Ishikawa (cell line): Measurements from ENCODE around the gene DCHS1.

ENCODE experiments used
- CEBPB ChIP-seq: IDR thresholded peaks from 2 replicates; pipeline ENCODE4 v1.6.1; 2012
- CREB1 ChIP-seq: IDR thresholded peaks from 2 replicates; pipeline ENCODE4 v1.6.1; 2012; ENCODE audit warnings: low read depth
- EGR1 ChIP-seq: IDR thresholded peaks from 2 replicates; pipeline ENCODE4 v1.6.1; 2012
- EP300 ChIP-seq: IDR thresholded peaks from 2 replicates; pipeline ENCODE4 v1.6.1; 2012; ENCODE audit warnings: borderline replicate concordance
- FOXM1 ChIP-seq: IDR thresholded peaks from 2 replicates; pipeline ENCODE4 v1.6.1; 2012; ENCODE audit warnings: low read depth, borderline replicate concordance
- MAX ChIP-seq: IDR thresholded peaks from 2 replicates; pipeline ENCODE4 v1.6.1; 2012
- NFIC ChIP-seq: IDR thresholded peaks from 2 replicates; pipeline ENCODE4 v1.6.1; 2012
- RAD21 ChIP-seq: IDR thresholded peaks from 2 replicates; pipeline ENCODE4 v1.6.1; 2012; ENCODE audit warnings: low read depth
- REST ChIP-seq: IDR thresholded peaks from 2 replicates; pipeline ENCODE4 v1.6.1; 2012; ENCODE audit warnings: low read depth, mild to moderate bottlenecking
- TAF1 ChIP-seq: IDR thresholded peaks from 2 replicates; pipeline ENCODE4 v1.6.1; 2012; ENCODE audit warnings: low read depth, mild to moderate bottlenecking
- TCF12 ChIP-seq: IDR thresholded peaks from 2 replicates; pipeline ENCODE4 v1.6.1; 2012; ENCODE audit warnings: low read depth
- TEAD4 ChIP-seq: IDR thresholded peaks from 2 replicates; pipeline ENCODE4 v1.6.1; 2012
- USF1 ChIP-seq: IDR thresholded peaks from 2 replicates; pipeline ENCODE4 v1.6.1; 2012
- YY1 ChIP-seq: IDR thresholded peaks from 2 replicates; pipeline ENCODE4 v1.6.1; 2012; ENCODE audit warnings: low read depth
- ZBTB7A ChIP-seq: IDR thresholded peaks from 2 replicates; pipeline ENCODE4 v1.6.1; 2012; ENCODE audit warnings: low read depth

Gene DCHS1

GRCh38 chr11:6652182-6652581, 3.4 kb downstream of the DCHS1 start:
- TF ChIP-seq TEAD4 (no peak), REST (no peak), USF1 (no peak)

GRCh38 chr11:6650980-6651379, 4.6 kb downstream of the DCHS1 start:
- TF ChIP-seq ZBTB7A, result no peak

GRCh38 chr11:6650104-6650503, 5.5 kb downstream of the DCHS1 start:
- TF ChIP-seq EGR1 (no peak), USF1 (no peak), TEAD4 (no peak), MAX (no peak), ZBTB7A (no peak), CREB1 (no peak), CEBPB (no peak), EP300 (no peak), TCF12 (no peak), FOXM1 (no peak), YY1 (no peak), NFIC (no peak)

GRCh38 chr11:6648501-6648900, 7.1 kb downstream of the DCHS1 start:
- TF ChIP-seq EGR1, result no peak
- no peak for TF ChIP-seq CREB1
- no peak for TF ChIP-seq EP300
- TF ChIP-seq RAD21, result no peak
- no peak for TF ChIP-seq YY1
- TF ChIP-seq CEBPB, result no peak
- no peak for TF ChIP-seq FOXM1
- TF ChIP-seq TAF1, result no peak
- no peak for TF ChIP-seq NFIC
- no peak for TF ChIP-seq TCF12
- TF ChIP-seq USF1, result no peak
- no peak for TF ChIP-seq TEAD4

GRCh38 chr11:6647836-6648235, 7.8 kb downstream of the DCHS1 start:
- no peak for TF ChIP-seq FOXM1
- no peak for TF ChIP-seq NFIC
- TF ChIP-seq EP300, result no peak
- no peak for TF ChIP-seq EGR1

GRCh38 chr11:6646918-6647679, 8.5 kb downstream of the DCHS1 start:
- TF ChIP-seq EP300 (no peak), TCF12 (no peak), ZBTB7A (no peak), CEBPB (no peak), EGR1 (no peak), USF1 (no peak), FOXM1 (no peak), REST (no peak)
